Subcutaneous adipose tissue (tissue), 4 donors: ENCODE measurements around the gene OR8G5. TPM values are rescaled to one million over a fixed set of nuclear protein-coding genes. Genes with fewer than 3 reads are reported as not detected.

Source experiments
- CTCF ChIP-seq: fragments of 450-650 bp; IDR thresholded peaks from one replicate; pipeline ENCODE4 v1.5.1; 2016; ENCODE audit warnings: low read depth, mild to moderate bottlenecking, control low read depth, antibody characterized with exemption, moderate library complexity
- total RNA-seq, 4 donors: library from RNA; depleted of rRNA; stranded (reverse); fragments of >200 nt; gene quantifications; one replicate each; pipeline ENCODE4 v1.1.0, GENCODE V29; 2016

Gene OR8G5
- total RNA-seq, 4 donors from 2014 or later: 1.5 TPM; not detected in 3

DNA sequence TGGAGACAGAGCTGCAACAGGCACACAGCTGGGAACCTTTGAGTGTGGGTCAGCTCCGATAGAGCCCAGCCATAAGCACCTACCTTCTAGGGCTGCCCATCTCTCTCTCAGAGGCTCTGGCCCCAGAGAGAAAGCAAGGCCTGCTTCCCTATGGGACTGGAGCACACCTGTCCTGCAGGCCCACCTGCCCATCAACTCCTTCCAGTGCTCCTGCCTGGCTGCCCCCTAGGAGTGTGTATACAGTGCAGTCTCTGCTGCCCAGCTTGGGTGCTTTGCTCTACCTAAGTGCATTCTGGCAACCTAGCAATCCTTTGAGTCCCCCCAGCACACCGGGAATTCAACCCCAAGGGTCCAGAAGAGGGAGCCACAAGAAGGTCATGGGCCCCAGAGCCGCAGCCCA, 21.0 kb downstream of the OR8G5 start:
- no peak for TF ChIP-seq CTCF

DNA sequence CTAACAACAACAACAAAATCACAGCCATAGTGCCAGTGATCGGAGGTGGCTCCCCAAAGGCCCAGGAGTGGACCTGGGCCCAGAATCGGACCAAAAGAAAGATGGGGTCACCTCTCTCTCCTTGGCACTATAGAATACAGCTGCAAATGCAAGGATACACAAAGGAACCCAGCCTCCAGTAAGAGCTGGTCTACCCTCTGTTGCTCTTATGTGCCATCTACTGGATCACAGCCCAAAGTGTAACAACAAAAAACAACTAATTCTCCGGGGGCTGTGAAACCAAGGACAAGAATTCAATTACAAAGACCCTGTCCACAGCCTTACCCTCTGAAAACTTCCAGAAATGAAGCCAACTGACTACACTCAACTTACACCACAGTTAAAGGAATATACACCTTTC, 21.6 kb downstream of the OR8G5 start:
- no peak for TF ChIP-seq CTCF

GRCh38 chr11:124278261-124278660, 22.1 kb downstream of the OR8G5 start:
- no peak for TF ChIP-seq CTCF

- TF ChIP-seq CTCF: no peak
Observed at GRCh38 chr11:124285610-124286344, 29.6 kb downstream of the OR8G5 start.

DNA sequence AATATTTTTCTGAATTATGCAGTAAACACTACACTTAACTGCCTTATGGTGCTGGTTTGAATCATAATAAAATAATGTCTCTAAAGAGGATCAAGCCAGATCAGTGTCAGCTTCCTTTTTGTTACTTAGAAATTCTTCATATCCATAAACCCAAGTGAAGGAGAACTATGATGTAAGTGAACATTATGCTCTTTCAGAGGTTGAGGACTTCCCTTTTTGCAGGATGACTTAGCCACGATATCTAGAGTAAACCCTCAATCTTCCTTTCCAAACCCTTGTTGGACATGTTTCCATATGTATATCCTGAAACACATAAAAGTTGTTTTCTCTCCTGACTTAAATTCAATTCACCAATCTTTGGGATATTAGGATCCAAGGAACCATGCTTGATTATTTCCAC, 38.5 kb downstream of the OR8G5 start:
- TF ChIP-seq CTCF: no peak

- no peak for TF ChIP-seq CTCF
Observed at GRCh38 chr11:124296016-124296415, 39.8 kb downstream of the OR8G5 start.

- TF ChIP-seq CTCF: no peak
Observed at GRCh38 chr11:124297921-124298320, 41.7 kb downstream of the OR8G5 start.
